GM18499 (cell line): ENCODE measurements around the gene FAM181A.

ENCODE experiments used
- ATAC-seq: cut with Tn5 transposase; IDR thresholded peaks from one replicate; pipeline ENCODE4 v1.9.1; 2021; ENCODE audit warnings: moderate number of reproducible peaks; ENCODE audit not compliant: insufficient read depth, unreplicated experiment

FAM181A gene

GRCh38 chr14:93960108-93960475, 32.9 kb downstream of the FAM181A start:
- ATAC-seq: no peak

DNA sequence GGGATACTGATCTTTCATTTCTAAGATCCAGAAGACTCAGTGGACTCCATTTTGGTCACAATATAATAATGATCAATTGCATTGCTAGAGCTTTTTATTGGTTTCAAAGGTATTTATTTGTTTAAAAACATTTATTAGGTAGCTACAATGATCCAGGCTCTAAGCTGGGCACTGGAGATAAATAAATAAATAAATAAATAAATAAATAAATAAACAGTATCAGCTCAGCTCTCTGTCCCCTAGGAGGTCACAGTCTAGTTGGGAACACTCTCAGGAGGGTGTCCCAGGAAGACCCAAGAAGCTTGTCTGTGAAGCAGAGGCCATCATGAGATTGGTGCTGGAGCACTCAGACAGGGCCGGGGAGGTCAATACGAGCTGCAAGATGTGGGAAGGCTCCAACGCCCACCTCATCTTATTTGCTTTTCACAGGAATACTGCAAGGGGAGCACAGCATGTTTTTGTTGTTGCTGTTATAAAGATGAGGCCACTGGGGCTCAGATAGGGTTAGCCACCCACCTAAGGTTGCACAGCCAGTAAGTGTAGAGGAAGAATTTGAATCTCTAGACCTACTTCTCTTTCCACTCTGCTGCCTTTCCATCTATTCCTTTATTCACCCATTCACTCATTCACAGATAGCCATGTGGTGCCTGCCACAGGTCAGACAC, 33.8 kb downstream of the FAM181A start:
- no peak for ATAC-seq

DNA sequence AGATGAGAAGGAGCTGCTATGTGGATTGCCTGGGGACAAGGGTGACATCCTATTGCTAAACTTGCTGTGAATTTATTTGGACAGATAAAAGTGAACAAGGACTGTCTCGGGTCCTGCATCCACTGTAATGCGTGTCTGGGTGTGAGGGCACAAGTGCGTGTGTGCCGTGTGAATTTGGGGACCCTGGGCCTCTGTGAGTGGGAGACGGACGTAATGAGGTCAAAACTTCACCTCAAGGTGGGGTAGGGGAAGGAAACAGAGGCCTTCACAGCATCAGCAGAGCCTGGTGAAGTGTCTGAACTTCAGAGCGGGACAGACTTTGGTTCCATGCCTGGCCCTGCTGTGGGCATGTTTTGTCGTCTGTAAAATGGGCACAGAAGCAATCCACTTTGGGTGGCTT, 34.5 kb downstream of the FAM181A start:
- no peak for ATAC-seq

DNA sequence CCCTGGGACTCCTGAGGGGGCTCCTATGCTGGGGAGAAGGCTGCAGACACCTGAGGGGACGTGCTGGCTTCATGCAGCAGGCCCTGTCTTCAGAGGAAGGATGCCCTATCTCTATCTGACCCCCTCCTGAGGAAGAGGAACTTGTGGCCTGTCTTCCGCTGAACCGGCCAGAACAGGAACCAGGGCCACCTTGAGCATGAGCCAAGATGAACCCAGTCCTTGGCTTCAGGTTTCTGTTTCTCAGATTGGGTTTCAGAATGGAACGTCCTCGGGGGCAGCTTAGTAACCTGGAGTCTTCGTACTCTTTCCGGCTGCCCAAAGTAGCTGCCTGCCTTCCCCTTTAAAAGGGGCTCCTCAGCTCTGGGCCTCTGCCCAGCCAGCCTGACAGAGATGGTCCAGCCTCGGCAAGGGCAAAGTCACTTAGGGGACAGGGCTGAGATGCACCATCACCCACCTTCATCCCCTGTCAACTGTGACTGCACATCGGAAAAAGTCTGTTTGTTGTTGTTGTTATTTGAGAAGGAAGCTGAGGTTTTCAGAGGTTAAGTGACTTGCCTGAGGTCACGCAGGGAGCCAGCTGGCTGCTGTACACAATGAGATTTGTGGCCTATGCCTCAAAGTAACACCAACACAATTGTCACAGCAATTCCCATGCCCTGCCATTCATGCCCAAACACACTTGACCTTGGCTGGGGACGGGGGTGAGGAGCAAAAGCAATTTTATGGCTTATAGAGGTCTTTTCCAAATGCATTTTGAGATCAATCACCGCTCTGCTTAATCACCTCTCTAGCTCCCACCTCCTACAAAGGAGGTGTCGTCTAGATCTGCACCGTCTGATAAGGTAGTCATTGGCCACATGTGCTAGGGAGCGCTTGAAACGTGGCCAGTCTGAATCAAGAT, 35.8 kb downstream of the FAM181A start:
- ATAC-seq: peak; percentile 34

GRCh38 chr14:93963692-93964091, 36.5 kb downstream of the FAM181A start:
- ATAC-seq: no peak

DNA sequence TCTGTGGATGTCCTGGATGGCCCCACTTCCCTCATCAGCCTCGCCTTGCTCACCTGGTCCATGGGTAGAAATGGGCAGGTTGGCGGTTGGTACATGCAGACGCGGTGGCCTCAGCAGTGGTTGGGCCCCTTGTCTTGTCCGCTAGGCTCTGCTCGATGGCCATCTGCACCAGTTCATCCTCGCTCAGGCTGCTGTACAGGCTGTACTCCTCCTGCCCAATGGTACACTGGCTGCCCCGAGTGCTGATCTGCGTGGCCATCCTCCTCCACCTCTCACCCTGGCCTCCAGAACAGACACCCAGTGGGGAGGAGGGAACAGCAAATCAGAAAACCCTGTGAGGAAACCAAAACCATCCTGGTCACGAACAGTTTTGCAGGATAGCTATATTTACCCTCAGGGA, 37.1 kb downstream of the FAM181A start:
- ATAC-seq: no peak

DNA sequence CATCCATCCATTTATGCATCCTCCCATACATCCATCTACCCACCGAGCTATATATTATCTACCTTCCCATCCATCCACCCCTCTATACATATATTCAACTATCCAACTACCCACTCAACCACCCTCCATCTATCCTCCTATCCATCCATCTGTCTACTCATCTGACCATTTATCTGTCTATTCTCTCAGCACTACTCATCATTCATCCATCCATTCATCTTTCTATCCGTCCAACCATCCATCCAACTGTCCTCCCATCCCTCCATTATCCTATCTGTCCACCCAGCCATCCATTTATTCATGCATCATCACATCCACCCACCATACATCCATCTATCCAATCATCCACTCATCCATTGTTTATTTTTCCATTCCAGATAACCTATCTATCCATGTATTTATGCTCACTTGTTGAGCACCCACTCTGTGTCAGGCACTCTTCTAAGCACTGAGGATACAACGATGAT, 37.7 kb downstream of the FAM181A start:
- ATAC-seq: no peak

DNA sequence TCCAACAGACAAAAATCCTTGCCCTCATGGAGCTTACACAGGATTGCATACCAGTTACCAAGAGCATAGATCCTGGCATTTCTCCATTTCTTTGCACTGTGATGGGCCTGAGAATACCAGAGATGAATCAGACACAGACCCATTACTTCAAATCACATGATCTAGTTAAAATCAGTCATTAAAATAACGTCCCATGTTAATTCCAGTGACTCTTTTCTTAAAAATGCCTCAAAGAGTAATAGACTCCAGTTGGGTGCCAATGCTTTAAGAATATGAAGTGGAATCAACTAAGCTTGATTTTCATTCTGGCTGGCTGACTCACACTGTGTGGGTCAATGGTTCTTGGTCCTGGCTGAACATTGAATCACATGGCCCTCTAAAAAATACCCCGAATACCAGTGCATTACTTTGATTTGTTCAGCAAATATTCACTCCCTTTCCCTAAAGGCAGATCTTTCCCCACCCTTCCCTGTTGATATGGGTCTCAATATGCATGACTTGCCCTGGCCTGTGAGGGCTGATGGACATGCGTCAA, 38.2 kb downstream of the FAM181A start:
- ATAC-seq: no peak

DNA sequence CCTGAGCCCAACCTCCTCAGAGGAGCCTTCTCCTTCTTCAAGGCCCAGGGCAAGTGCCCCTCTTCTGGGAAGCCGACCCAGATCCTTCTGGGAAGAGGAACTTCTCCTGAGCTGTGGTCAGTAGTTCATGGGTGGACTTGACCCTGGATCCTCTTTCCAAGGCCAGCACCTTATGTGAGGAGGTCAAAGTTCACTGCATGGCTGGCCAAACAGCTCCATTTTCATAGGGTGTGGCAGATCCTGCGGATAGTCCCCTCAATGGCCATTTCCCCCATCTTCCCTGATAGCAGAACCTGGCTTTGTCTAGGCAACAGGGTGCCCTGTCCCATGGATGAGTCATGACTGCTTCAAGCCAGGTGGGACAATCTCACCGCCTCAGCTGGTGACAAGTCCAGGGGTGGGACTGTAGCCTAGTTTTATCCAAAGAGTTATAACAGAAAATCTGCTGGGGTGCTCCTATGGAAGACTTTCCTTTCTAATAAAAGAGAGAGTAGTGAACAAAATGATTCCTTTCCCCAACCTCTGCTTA, 38.9 kb downstream of the FAM181A start:
- ATAC-seq: no peak

GRCh38 chr14:93967637-93968250, 40.6 kb downstream of the FAM181A start:
- ATAC-seq: peak; percentile 30

GRCh38 chr14:93969082-93969828, 42.1 kb downstream of the FAM181A start:
- no peak for ATAC-seq

DNA sequence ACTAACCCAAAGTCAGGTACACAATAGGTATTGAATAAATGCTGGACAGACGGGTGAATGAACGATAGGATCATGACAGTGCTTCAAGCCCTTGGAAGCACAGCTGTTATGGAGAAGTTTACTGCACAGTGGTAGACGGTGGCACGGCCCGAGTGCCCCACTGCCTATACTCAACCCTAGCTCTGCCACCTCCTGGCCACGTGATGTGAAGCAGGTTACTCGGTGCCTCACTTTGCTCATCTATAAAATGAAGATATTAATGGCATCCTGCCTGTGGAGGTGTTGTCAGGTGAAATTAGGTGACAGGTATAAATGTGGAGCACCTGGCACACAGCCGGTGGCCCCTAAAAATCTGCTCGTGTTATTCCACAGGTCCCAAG, 43.4 kb downstream of the FAM181A start:
- no peak for ATAC-seq

DNA sequence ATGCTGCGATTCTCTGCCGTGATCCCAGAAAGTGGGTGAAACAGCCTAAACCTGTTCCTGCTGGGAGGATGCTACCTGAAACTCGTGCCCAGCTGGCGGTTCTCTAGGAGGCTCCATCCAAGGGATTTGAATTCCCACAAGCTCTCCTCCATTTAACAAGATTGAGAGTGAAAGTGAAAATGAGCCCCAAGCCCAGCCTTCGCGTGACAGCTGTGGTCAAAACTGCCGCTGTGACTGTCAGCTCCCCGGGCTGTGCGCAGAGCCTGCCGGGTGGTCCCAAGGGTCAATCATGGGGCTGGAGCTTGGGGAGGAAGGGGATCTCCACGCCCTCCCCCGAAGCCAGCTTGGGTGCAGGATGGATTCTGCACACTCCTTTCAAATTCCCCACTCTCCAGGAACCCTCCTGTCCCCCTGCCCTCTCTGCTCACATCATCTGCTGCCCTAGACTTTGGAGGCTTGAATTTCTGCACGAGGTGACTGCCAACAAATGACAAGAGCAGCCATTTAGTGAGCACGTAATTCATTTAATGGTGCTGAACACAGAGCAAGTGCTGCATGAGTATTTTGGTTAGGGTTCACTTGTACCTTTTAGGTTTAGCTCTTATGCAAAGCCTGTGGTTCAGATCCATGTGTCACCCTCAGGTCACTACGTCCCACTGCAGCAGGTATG, 44.0 kb downstream of the FAM181A start:
- no peak for ATAC-seq

DNA sequence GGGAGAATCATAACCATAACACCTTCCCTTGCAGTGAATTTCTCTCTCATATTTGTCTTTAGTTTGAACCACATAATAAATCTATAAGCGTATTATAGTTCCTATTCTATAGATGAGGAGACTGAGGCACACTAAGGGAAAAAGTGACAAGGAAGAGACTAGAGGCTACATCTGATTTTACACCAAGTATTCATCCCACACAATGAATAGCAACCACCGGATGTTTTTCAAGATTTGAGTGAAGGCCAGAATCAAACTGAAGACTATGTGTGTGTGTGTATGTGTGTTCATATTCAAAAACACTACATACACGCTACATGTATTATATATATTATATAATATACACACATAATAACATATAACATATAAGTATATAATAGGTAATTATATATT, 44.5 kb downstream of the FAM181A start:
- ATAC-seq: no peak

GRCh38 chr14:93972618-93973205, 45.6 kb downstream of the FAM181A start:
- ATAC-seq: no peak

DNA sequence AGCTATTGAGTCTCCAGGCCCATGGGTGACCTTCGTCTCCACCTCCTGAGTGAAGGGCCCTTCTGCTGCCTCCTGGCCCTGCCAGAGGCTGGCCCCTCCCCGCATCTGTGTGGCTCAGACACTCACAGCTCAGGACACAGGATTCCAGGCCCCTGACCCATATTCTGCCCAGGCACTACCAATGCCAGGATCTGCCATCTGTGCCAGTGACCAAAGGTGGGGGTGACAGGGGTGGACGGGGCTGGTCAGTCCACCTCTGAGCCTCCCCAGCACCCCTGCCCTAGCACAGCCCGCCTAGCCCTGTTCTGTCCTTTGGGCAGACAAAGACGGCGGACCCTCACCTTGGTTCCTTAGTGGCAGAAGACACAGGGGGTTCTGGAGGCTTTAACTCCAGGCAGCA, 46.5 kb downstream of the FAM181A start:
- ATAC-seq: no peak

- no peak for ATAC-seq
These were observed 47.2 kb downstream of the FAM181A start for GRCh38 chr14:93974299-93974698.

DNA sequence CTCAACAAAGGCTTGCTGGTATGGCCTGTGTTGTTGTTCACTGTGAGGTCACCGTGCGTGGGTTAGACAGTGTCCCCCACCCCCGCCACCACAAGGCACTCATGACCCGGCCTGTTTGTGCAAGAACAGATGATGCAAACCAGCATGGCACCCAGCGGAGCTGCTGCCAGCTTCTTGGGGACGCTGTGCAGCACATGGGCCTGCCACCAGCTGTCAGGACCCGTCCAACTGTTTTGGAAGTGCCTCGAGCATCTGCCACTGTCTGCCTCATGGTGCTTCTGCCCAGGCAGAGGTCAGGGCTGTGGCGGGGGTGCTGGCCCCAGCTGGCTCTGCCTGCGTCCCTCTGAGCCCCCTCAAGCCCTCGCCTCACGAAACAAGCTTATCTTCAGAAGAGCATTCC, 47.7 kb downstream of the FAM181A start:
- ATAC-seq: no peak

GRCh38 chr14:93975791-93976476, 48.8 kb downstream of the FAM181A start:
- ATAC-seq: peak; percentile 51
